SK-N-SH (cell line): Measurements from ENCODE around the gene RIN3. TPM values are rescaled to one million over a fixed set of nuclear protein-coding genes. Genes with fewer than 3 reads are reported as not detected.

ENCODE experiments used
- CTCF ChIA-PET: fragments of 300-600, 350-600 bp; formaldehyde crosslinking; extraction: SDS; loops from one replicate; lab custom pipeline; 2021; lab: Yijun Ruan, JAX
- POLR2A ChIA-PET: fragments of 350-600 bp; sonication (Branson Sonifier 250); formaldehyde crosslinking; extraction: SDS; loops from one replicate; lab custom pipeline; 2020; ENCODE audit warnings: antibody characterized with exemption, inconsistent platforms; lab: Yijun Ruan, JAX
- DNase-seq: peaks from one replicate; pipeline ENCODE4 v3.0.0; 2012
- H2AFZ ChIP-seq: fragments of 200-600 bp; sonication (generic); 2 replicates; pipeline ENCODE4 v1.8.1; 2016; ENCODE audit warnings: antibody characterized with exemption, mild to moderate bottlenecking, low read depth
- H3F3A ChIP-seq: fragments of 200-600 bp; sonication (generic); replicated peaks from 2 replicates; pipeline ENCODE3; 2016; ENCODE audit warnings: antibody characterized with exemption, mild to moderate bottlenecking; ENCODE audit not compliant: insufficient read depth
- H3K27ac ChIP-seq, 2 experiments: fragments of 200-500 bp in 1 of 2; fragments of 200-600 bp in 1 of 2; sonication (Bioruptor generic) in 1 of 2; sonication (generic), shearing (Covaris generic) in 1 of 2; 2 replicates each; pipeline versions ENCODE4 v1.5.1 to v1.6.1; 2014 to 2016; ENCODE audit warnings: low read depth in 2 of 2, inconsistent platforms in 1 of 2, low read length in 1 of 2, mild to moderate bottlenecking in 1 of 2, mixed read lengths in 1 of 2
- H3K27me3 ChIP-seq: fragments of 200-600 bp; sonication (generic), shearing (Covaris generic); 2 replicates; pipeline ENCODE4 v1.6.1; 2016; ENCODE audit warnings: mixed run types; ENCODE audit not compliant: insufficient read depth
- H3K36me3 ChIP-seq, 2 experiments: fragments of 200-500 bp in 1 of 2; fragments of 200-600 bp in 1 of 2; sonication (Bioruptor generic) in 1 of 2; sonication (generic) in 1 of 2; replicated peaks in 1 of 2; 2 replicates each; pipeline versions ENCODE3 to v1.5.1; 2014 to 2016; ENCODE audit warnings: low read length in 1 of 2, mild to moderate bottlenecking in 1 of 2; ENCODE audit not compliant: insufficient read depth in 2 of 2, control insufficient read depth in 1 of 2
- H3K4me1 ChIP-seq, 2 experiments: fragments of 200-500 bp in 1 of 2; fragments of 200-600 bp in 1 of 2; sonication (Bioruptor generic) in 1 of 2; sonication (generic), shearing (Covaris generic) in 1 of 2; 2 replicates each; pipeline versions ENCODE4 v1.5.1 to v1.6.1; 2014 to 2016; ENCODE audit warnings: low read depth in 1 of 2, low read length in 1 of 2, mixed run types in 1 of 2; ENCODE audit not compliant: insufficient read depth in 2 of 2, control insufficient read depth in 1 of 2
- H3K4me2 ChIP-seq: fragments of 200-600 bp; sonication (generic), shearing (Covaris generic); 2 replicates; pipeline ENCODE4 v1.6.1; 2017; ENCODE audit warnings: mixed run types
- H3K4me3 ChIP-seq, 2 experiments: fragments of 200-500 bp in 1 of 2; fragments of 200-600 bp in 1 of 2; sonication (Bioruptor generic) in 1 of 2; sonication (generic), shearing (Covaris generic) in 1 of 2; 2 replicates each; pipeline versions ENCODE4 v1.5.1 to v1.8.1; 2014 to 2016; ENCODE audit warnings: low read depth in 2 of 2, inconsistent platforms in 1 of 2, low read length in 1 of 2, mild to moderate bottlenecking in 1 of 2, mixed read lengths in 1 of 2, moderate library complexity in 1 of 2
- H3K79me2 ChIP-seq: fragments of 200-600 bp; sonication (generic); 2 replicates; pipeline ENCODE4 v1.8.1; 2017; ENCODE audit warnings: mild to moderate bottlenecking; ENCODE audit not compliant: insufficient read depth
- H3K9ac ChIP-seq: fragments of 200-600 bp; sonication (generic); 2 replicates; pipeline ENCODE4 v1.6.1; 2017; ENCODE audit warnings: mixed run types
- H3K9me2 ChIP-seq: fragments of 200-600 bp; sonication (generic); 2 replicates; pipeline ENCODE4 v1.6.1; 2017; ENCODE audit warnings: mixed run types
- H3K9me3 ChIP-seq: fragments of 200-600 bp; sonication (generic); 2 replicates; pipeline ENCODE4 v1.6.1; 2017; ENCODE audit warnings: mixed run types, mild to moderate bottlenecking, moderate library complexity
- H4K20me1 ChIP-seq: fragments of 200-600 bp; sonication (generic); 2 replicates; pipeline ENCODE4 v1.6.1; 2017; ENCODE audit warnings: mild to moderate bottlenecking, mixed run types; ENCODE audit not compliant: insufficient read depth
- MEF2A ChIP-seq: IDR thresholded peaks from 2 replicates; pipeline ENCODE4 v1.4.0; 2012; ENCODE audit warnings: low read depth, borderline replicate concordance
- MXI1 ChIP-seq: IDR thresholded peaks from 2 replicates; pipeline ENCODE4 v1.6.1; 2012; ENCODE audit warnings: mild to moderate bottlenecking, low read depth, low read length, improper control_type of control experiment
- REST ChIP-seq: IDR thresholded peaks from 2 replicates; pipeline ENCODE4 v1.6.1; 2012; ENCODE audit warnings: mild to moderate bottlenecking, low read depth, low read length, moderate library complexity
- SIN3A ChIP-seq: IDR thresholded peaks from 2 replicates; pipeline ENCODE4 v1.6.1; 2012; ENCODE audit warnings: low read depth, mild to moderate bottlenecking, low read length, moderate library complexity, borderline replicate concordance
- USF1 ChIP-seq: IDR thresholded peaks from 2 replicates; pipeline ENCODE4 v1.4.0; 2012; ENCODE audit warnings: low read depth, borderline replicate concordance
- WGBS: methylation state at CpG from one replicate; pipeline ENCODE4 v1.1.6; 2017; ENCODE audit warnings: low lambda C conversion rate; 5-methylcytosine and 5-hydroxymethylcytosine counted together
- polyA plus RNA-seq, 3 experiments: library from polyadenylated mRNA; depleted of rRNA; stranded (reverse); fragments of >200 nt; gene quantifications; 2 replicates each; pipeline ENCODE4 v1.2.3, GENCODE V29; 2012

Gene RIN3
- polyA plus RNA-seq, 1 of the 3 experiments (the other 2 are of a cell fraction): 12.4 TPM

GRCh38 chr14:92670643-92671366 lies 157.2 kb downstream of the RIN3 start:
- POLR2A ChIA-PET: no interaction called here

GRCh38 chr14:92673601-92674150 lies 160.1 kb downstream of the RIN3 start:
- no peak for DNase-seq
- TF ChIP-seq MXI1 (no peak), USF1 (no peak), MEF2A (no peak)
- TF ChIP-seq, all 33 proteins: peak for 0
- Histone ChIP-seq H3K9me3 (no peaks in the 10 kb centered on the region), H4K20me1 (no peaks in the 10 kb centered on the region), H3K9ac (no peak overlapping the region), H3K4me2 (no peak overlapping the region), H3K36me3 (no peaks in the 10 kb centered on the region), H3K27ac (no peak overlapping the region), H3F3A (no peaks in the 10 kb centered on the region), H2AFZ (no peak overlapping the region), H3K4me1 (no peaks in the 10 kb centered on the region; a peak in 1 of 4 replicates), H3K27me3 (no peaks in the 10 kb centered on the region), H3K4me3 (no peak overlapping the region), H3K79me2 (no peaks in the 10 kb centered on the region), H3K9me2 (no peaks in the 10 kb centered on the region)
- ChIA-PET CTCF (interaction anchor here (1.1 to 2.2 kb wide), 2 partner anchors 13 to 19 kb away, joined by 3 to 30 read pairs; no protein-coding TSS in a partner anchor), POLR2A (no interaction called here)
- WGBS: 77% methylated on average over 19 of the region's 19 CpGs

More at GRCh38 chr14:92670643-92671366, 157.2 kb downstream of the RIN3 start:
- no peak overlapping the region for H3K4me2 ChIP-seq
- CTCF ChIA-PET: interaction anchor here (3.0 to 4.9 kb wide), 2 partner anchors 10 to 16 kb away, joined by 12 to 21 read pairs; no protein-coding TSS in a partner anchor
- no peak overlapping the region for H3K4me3 ChIP-seq
- H3K27ac ChIP-seq: no peak overlapping the region
- peaks cover 0 to 4% of the 10 kb centered on the region in 2 experiments for H3K36me3 ChIP-seq
- WGBS: 64% methylated on average over 7 of the region's 9 CpGs
- H3K4me1 ChIP-seq: no peaks in the 10 kb centered on the region; a peak in 1 of 4 replicates
- no peaks in the 10 kb centered on the region for H4K20me1 ChIP-seq
- no peaks in the 10 kb centered on the region for H3F3A ChIP-seq
- H3K9me3 ChIP-seq: no peaks in the 10 kb centered on the region
- H3K27me3 ChIP-seq: no peaks in the 10 kb centered on the region
- DNase-seq: no peak
- H2AFZ ChIP-seq: no peak overlapping the region
- H3K79me2 ChIP-seq: no peaks in the 10 kb centered on the region
- TF ChIP-seq SIN3A: no peak
- TF ChIP-seq REST: peak; percentile 38; the same call in 1 of the 2 replicates
- H3K9me2 ChIP-seq: no peaks in the 10 kb centered on the region
- H3K9ac ChIP-seq: no peak overlapping the region
